Activated naive CD8-positive, alpha-beta T cell (primary cell): ENCODE data around the gene SHFL.
A peak's percentile ranks its signal among the peaks of the same experiment; 100 is the strongest.

Experiments used
- H3K27ac Mint-ChIP-seq: one replicate; pipeline ENCODE4 v1.8.0; 2021; ENCODE audit warnings: mixed read lengths
- H3K27me3 Mint-ChIP-seq: one replicate; pipeline ENCODE4 v1.8.0; 2021; ENCODE audit warnings: mixed read lengths
- H3K36me3 Mint-ChIP-seq: one replicate; pipeline ENCODE4 v1.8.0; 2021; ENCODE audit warnings: mixed read lengths
- H3K4me1 Mint-ChIP-seq: one replicate; pipeline ENCODE4 v1.8.0; 2021; ENCODE audit warnings: low read depth, mixed read lengths
- H3K4me3 Mint-ChIP-seq: one replicate; pipeline ENCODE4 v1.8.0; 2021; ENCODE audit warnings: mild to moderate bottlenecking, mixed read lengths
- H3K9me3 Mint-ChIP-seq: one replicate; pipeline ENCODE4 v1.8.0; 2021; ENCODE audit warnings: low read depth, mixed read lengths

SHFL gene

DNA sequence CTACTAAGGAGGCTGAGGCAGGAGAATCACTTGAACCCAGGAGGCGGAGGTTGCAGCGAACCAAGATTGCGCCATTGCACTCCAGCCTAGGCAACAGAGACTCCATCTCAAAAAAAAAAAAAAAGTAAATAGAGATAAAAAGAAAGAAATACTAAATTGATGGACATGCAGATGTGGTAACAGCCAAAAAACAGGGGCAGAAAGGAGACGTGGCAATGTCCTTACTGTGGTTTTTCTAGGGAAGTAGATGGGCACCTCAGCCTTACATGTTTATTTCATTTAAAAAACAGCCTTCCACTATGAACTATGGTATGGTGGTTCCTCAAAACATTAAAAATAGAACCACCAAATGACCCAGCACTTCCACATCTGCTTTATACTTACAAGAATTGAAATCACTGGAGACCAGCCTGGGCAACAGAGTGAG, 40.1 kb downstream of the SHFL start:
- peak overlapping the region; percentile 34 for H3K27ac Mint-ChIP-seq
- no peaks in the 10 kb centered on the region for H3K4me1 Mint-ChIP-seq
- H3K36me3 Mint-ChIP-seq = peaks cover 3% of the 10 kb centered on the region

DNA sequence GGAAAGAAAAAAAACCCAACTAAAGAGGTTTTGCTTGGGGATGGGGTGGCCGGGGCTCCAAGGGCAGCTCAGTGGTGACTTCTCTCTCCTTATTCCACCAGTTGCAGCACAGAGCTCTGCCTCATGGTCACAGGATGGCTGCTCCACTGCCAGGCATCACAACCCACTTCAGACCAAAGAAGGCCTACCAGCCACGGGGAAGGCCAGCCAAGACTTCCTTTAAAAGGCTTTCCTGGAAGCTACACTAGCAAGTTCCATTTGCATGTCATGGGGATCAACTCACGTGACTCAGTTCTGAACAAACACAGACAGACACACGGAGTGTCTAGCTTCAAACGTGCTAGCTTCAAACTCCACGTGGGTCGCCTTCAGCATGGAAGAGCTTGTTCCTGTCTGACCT, 46.8 kb downstream of the SHFL start:
- no peaks in the 10 kb centered on the region for H3K9me3 Mint-ChIP-seq
- peak overlapping the region; percentile 82 for H3K27ac Mint-ChIP-seq
- H3K4me1 Mint-ChIP-seq = no peaks in the 10 kb centered on the region
- H3K36me3 Mint-ChIP-seq = peaks cover 7% of the 10 kb centered on the region
- H3K27me3 Mint-ChIP-seq = no peaks in the 10 kb centered on the region
- H3K4me3 Mint-ChIP-seq = no peak overlapping the region

More for the DNA sequence above, 40.1 kb downstream of the SHFL start:
- H3K27me3 Mint-ChIP-seq = no peaks in the 10 kb centered on the region
- H3K9me3 Mint-ChIP-seq = no peaks in the 10 kb centered on the region
- H3K4me3 Mint-ChIP-seq = no peak overlapping the region

DNA sequence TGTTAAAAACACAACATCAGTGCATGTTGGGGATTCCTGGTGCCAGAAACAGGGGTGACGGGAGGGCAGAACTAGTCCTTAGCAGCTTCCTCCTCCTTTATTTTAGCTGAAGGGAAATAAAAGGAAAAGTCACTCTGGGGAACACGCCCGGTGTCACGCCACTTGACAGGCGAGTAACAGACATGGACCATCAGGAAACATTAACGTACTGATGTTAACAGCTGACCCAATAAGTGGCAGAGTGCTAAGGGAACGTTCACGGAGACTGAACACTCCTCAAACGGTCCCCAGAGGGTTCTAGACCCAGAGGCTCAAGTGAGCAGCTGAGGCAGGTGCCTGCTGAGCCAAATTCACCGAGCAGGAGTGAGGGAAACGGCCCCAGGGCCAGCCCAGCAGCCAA, 47.5 kb downstream of the SHFL start:
- H3K4me3 Mint-ChIP-seq = no peak overlapping the region
- H3K36me3 Mint-ChIP-seq = peaks cover 7% of the 10 kb centered on the region
- H3K9me3 Mint-ChIP-seq = no peaks in the 10 kb centered on the region
- no peaks in the 10 kb centered on the region for H3K4me1 Mint-ChIP-seq
- no peak overlapping the region for H3K27ac Mint-ChIP-seq
- no peaks in the 10 kb centered on the region for H3K27me3 Mint-ChIP-seq

DNA sequence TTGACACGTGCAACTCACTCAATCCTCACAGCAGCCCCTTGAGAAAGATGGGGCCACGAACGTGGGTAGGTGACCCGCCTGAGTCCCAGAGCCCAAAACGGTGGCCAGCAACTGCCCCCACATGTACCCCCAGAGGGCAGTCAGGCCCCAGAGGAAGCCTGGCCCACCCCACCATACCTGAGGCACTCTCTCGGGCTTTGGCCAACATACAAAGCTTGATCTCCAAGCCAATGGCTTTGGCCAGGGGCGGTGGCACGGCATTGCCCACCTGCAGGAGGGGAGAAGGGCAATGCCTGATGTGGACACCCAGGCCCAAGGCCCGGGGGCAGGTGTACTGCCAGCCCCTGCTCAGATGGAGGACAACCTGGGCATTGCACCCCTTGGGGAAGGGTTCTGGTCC, 47.9 kb downstream of the SHFL start:
- peaks cover 7% of the 10 kb centered on the region for H3K36me3 Mint-ChIP-seq
- H3K4me1 Mint-ChIP-seq = no peaks in the 10 kb centered on the region
- H3K4me3 Mint-ChIP-seq = no peak overlapping the region
- H3K9me3 Mint-ChIP-seq = no peaks in the 10 kb centered on the region
- H3K27ac Mint-ChIP-seq = no peak overlapping the region
- no peaks in the 10 kb centered on the region for H3K27me3 Mint-ChIP-seq

DNA sequence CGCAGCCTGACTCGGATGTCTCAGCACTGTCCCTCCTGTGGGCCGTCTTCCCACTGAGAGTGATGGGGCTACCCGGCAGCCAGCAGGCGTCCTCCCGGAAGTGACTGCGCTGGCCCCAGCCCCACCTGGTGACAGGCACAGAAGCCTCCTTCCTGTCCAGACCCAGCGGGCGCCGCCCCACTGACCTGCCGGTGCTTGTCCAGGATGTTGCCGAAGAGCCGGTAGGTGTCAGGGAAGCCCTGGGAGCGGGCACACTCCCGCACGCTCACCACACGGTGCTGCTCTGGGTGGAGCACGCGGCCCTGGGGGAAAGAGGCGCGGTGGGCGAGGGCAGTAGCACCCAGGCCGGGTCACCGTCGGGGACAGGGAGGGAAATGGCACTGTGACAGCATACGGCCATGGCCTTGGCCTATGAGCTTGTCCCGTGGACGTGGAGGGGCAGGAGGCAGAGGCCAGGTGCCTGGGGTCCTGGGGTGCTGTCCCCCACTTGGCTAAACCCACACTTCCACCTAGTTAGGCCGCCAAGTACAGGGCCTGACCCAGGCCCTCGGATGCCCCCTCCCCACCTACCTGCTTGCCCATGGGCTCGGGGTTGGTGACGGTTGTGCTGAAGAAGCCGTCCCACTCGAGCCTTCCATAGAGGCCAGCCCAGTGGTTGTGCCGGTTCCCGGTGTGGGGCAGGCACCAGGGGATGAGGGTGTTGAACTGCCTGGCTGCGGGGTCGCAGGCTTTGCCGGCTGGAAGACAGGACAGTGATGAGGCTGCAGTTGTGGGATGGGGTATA, 49.6 kb downstream of the SHFL start:
- H3K9me3 Mint-ChIP-seq = no peaks in the 10 kb centered on the region
- H3K4me1 Mint-ChIP-seq = no peaks in the 10 kb centered on the region
- no peaks in the 10 kb centered on the region for H3K27me3 Mint-ChIP-seq
- H3K4me3 Mint-ChIP-seq = no peak overlapping the region
- peaks cover 7% of the 10 kb centered on the region for H3K36me3 Mint-ChIP-seq
- H3K27ac Mint-ChIP-seq = no peak overlapping the region

DNA sequence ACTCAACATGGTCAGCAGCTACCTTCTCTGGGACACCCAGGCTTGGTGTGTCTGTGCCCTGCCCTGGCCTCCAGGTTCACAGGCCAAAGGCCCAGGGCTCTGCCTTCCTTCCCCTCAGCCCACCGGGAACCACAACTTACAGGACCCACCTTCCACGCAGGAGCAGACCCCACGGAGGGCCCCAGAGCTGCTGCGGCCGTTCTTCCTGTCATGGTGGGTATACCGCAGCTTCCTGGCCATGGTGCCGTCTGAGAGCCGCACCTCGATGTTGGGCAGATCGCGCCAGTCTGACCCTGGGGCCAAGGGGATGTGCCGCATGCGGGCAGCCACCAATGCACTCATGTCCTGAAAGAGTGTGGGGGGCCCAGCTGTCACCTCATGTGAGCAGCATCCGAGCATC, 50.8 kb downstream of the SHFL start:
- H3K9me3 Mint-ChIP-seq = no peaks in the 10 kb centered on the region
- H3K27ac Mint-ChIP-seq = no peak overlapping the region
- H3K4me3 Mint-ChIP-seq = no peak overlapping the region
- peaks cover 4% of the 10 kb centered on the region for H3K36me3 Mint-ChIP-seq
- H3K4me1 Mint-ChIP-seq = peaks cover 10% of the 10 kb centered on the region
- H3K27me3 Mint-ChIP-seq = no peaks in the 10 kb centered on the region

DNA sequence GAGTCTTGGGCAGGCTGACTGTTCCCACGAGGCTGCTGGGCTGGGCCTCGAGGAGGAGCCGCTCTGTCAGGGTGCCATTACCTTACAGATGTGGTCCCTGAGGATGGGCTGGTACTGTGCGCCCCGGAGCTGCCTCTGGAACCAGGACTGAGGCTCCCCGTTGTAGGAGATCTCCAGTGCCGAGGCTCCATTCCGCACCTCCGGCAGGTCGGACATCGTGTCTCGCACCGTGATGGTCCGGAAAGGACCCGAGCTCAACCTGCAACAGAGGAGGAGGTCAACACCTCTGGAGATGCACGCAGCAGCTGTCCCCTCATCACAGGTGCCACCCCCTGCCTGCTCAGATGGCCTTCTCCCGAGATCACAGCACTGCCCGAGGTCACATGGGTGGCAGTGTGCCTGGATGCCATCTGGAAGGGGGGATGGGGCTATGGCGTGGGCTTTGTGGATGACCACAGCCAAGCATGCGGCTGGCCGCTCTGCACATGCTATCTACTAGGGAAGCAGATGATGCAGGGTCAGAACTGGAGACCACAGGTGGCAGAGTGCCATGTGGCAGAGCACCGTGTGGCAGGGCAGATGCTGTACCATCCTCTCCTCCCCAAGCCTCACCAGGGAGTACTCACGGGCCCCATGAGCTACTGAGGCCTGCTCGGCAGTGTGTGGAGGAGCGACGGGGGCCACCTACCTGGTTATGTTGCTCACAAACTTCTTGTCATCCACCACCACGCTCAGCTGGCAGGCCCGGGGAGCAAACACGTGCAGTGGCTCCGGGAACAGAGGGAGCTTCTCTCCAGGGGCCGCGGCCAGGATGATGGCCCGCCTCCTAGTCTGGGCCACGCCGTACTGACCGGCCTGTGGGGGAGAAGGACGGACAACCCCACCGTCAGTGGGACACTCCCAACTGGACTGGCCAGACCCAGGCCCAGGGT, 51.9 kb downstream of the SHFL start:
- Mint-ChIP-seq H3K4me1 (peaks cover 19% of the 10 kb centered on the region), H3K9me3 (no peaks in the 10 kb centered on the region), H3K27me3 (no peaks in the 10 kb centered on the region), H3K4me3 (no peak overlapping the region), H3K36me3 (peaks cover 4% of the 10 kb centered on the region), H3K27ac (no peak overlapping the region)

DNA sequence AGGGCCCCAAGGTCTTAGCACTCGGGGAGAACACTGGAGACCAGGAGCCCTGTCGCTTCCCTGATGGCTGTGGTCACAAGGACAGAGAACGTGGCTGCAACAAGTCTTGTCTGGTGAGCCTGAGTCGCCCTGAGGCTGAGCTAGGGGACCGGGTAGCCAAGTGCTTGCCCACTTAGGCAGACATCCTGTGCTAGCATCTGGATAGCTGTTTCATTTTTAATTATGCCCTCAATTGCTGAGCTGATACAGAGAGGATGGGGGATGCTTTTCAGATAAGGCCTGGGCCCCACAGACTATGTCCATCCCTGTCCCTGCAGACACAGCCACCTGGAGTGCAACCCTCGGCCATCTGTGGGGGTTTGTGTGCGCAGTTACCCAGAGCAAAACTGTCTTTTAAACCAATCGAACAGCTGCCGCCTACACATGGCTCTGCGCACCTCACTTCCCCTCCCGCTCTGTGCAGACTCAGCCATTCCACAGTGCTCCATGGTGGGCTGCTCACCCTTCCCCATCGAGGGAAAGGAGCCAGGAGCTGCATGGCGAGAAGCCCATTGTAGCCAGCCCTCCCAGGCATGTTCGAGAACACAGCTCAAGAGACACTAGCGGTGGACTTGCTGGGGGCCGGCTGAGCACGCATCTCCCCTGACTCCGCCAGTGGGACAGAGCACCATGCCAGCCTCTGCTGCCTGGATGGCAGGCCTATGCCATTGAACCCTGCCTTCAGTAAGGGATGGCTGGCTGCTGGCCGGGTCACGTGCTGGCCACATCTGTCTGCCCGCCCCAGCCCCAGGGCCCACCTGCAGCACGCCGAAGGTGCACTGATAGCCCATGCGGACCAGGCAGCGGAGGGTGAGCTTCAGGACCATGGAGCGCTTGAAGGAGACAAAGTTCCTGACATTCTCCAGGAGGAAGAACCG, 53.0 kb downstream of the SHFL start:
- Mint-ChIP-seq H3K4me1 (peaks cover 28% of the 10 kb centered on the region), H3K36me3 (peaks cover 3% of the 10 kb centered on the region), H3K4me3 (no peak overlapping the region), H3K27me3 (no peaks in the 10 kb centered on the region), H3K27ac (no peak overlapping the region), H3K9me3 (no peaks in the 10 kb centered on the region)

DNA sequence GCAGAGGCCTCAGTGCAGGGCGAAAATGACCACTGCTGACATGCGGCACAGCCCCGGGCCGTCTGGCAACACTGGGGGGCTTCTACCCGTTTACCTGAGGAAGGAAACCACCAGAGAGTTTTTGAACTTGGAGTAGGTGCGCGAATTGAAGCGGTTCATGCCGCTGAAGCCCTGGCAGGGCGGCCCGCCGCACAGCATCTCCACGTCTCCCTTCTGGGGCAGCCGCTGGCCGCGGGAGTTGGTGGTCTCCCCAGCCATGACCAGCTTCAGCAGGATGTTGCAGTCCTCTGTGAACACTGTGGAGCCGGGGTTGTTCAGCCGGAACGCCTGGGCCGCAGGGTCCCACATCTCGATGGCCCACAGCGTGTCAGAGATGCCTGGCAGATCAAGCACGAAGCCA, 53.8 kb downstream of the SHFL start:
- H3K27ac Mint-ChIP-seq = no peak overlapping the region
- no peaks in the 10 kb centered on the region for H3K9me3 Mint-ChIP-seq
- no peaks in the 10 kb centered on the region for H3K27me3 Mint-ChIP-seq
- H3K4me1 Mint-ChIP-seq = peaks cover 35% of the 10 kb centered on the region
- H3K36me3 Mint-ChIP-seq = peaks cover 3% of the 10 kb centered on the region
- H3K4me3 Mint-ChIP-seq = no peak overlapping the region

DNA sequence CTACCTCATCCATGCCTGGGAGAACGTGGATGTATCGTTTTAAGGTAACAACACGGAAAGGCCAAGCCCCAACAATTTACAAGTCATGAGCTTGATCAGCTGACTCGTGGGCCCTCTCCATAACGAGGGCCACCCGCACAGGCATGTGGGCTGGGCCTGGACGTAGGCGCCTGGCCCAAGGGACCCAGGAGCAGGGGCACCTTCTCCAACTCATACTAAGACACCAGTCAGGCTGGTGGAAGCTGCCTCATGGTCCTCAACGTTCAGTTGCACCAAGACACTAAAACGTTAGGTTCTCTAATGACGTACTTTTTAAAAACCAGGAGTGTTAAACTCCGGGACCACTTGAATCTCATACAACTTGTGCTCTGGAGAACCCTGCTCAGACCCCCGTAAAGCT, 55.4 kb downstream of the SHFL start:
- peak overlapping the region; percentile 13 for H3K4me3 Mint-ChIP-seq
- peaks cover 3% of the 10 kb centered on the region for H3K36me3 Mint-ChIP-seq
- H3K27ac Mint-ChIP-seq = peak overlapping the region; percentile 46
- H3K4me1 Mint-ChIP-seq = peaks cover 39% of the 10 kb centered on the region
- H3K27me3 Mint-ChIP-seq = no peaks in the 10 kb centered on the region
- no peaks in the 10 kb centered on the region for H3K9me3 Mint-ChIP-seq

DNA sequence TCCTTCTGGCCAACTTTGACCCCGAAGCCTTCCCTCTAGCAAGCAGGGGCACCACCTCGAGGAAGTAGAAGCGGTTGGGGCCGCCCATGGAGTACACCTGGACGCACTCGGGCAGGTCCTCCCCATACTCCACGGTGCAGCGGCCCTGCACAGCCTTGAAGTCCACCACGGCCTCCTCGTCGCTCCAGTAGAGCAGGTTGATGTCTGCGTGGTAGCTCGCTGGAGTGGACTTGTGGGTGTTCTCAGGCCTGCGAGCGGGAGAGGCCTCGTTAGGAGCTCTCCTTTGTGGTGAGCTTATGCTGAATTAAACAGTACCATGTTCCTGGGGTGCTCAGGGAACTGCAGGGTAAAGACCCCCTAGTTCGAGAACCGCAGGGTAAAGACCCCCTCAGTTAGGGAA, 55.9 kb downstream of the SHFL start:
- Mint-ChIP-seq H3K4me3 (peak overlapping the region; percentile 13), H3K9me3 (no peaks in the 10 kb centered on the region), H3K36me3 (peaks cover 3% of the 10 kb centered on the region), H3K4me1 (peaks cover 39% of the 10 kb centered on the region), H3K27me3 (no peaks in the 10 kb centered on the region), H3K27ac (peak overlapping the region; percentile 99)
